SJSA1 (cell line): Measurements from ENCODE around the gene YWHAQ. TPM values are rescaled to one million over a fixed set of nuclear protein-coding genes. Genes with fewer than 3 reads are reported as not detected.
"Not testable (repeated sequence)": the region's sequence is repeated elsewhere in the genome, so short reads cannot be mapped to it uniquely, and the experiment has no call there.

Experiments
- DNase-seq, 2 experiments: peaks; one replicate each; pipeline ENCODE4 v3.0.0-alpha.2; 2015 to 2020; ENCODE audit warnings: low spot score in 2 of 2, low read depth in 1 of 2
- H3K27ac ChIP-seq: fragments of 250-450 bp; sonication (Bioruptor Pico); 2 replicates; pipeline ENCODE4 v1.5.1; 2020; ENCODE audit warnings: mild to moderate bottlenecking, moderate library complexity
- H3K27me3 ChIP-seq: fragments of 250-450 bp; sonication (Bioruptor Pico); replicated peaks from 2 replicates; pipeline ENCODE4 v1.5.1; 2020; ENCODE audit warnings: mild to moderate bottlenecking, moderate library complexity
- H3K36me3 ChIP-seq: fragments of 250-450 bp; sonication (Bioruptor Pico); 2 replicates; pipeline ENCODE4 v1.5.1; 2020; ENCODE audit warnings: mild to moderate bottlenecking
- H3K4me1 ChIP-seq: fragments of 250-450 bp; sonication (Bioruptor Pico); replicated peaks from 2 replicates; pipeline ENCODE4 v1.6.1; 2021; ENCODE audit warnings: mild to moderate bottlenecking
- H3K4me3 ChIP-seq: fragments of 250-450 bp; sonication (Bioruptor Pico); 2 replicates; pipeline ENCODE4 v1.5.1; 2020; ENCODE audit warnings: mild to moderate bottlenecking
- H3K9me3 ChIP-seq: fragments of 250-450 bp; sonication (Bioruptor Pico); replicated peaks from 2 replicates; pipeline ENCODE4 v1.5.1; 2020; ENCODE audit warnings: mild to moderate bottlenecking
- total RNA-seq: library from RNA; depleted of rRNA; stranded (reverse); fragments of >200 nt; shearing (Covaris generic); gene quantifications from 2 replicates; pipeline ENCODE4 v1.2.3, GENCODE V29; 2014

Gene YWHAQ
- total RNA-seq, 1 experiment from 2014 or later = 491 TPM

- peaks cover 3% of the 10 kb centered on the region; the same call in 1 of the 2 replicates for H3K36me3 ChIP-seq
- peak overlapping the region; percentile 42 for H3K27ac ChIP-seq
- H3K9me3 ChIP-seq = no peaks in the 10 kb centered on the region
- peaks cover 33% of the 10 kb centered on the region for H3K4me1 ChIP-seq
- H3K27me3 ChIP-seq = no peaks in the 10 kb centered on the region
- peak in 1 of 2 experiments; percentile 48 for DNase-seq
- peak overlapping the region; percentile 62 for H3K4me3 ChIP-seq
Observed at GRCh38 chr2:9554921-9555296, 75.9 kb downstream of the YWHAQ start.

GRCh38 chr2:9552219-9553178, 78.3 kb downstream of the YWHAQ start:
- DNase-seq = no peak
- H3K36me3 ChIP-seq = peaks cover 3% of the 10 kb centered on the region; the same call in 1 of the 2 replicates
- no peaks in the 10 kb centered on the region for H3K27me3 ChIP-seq
- peaks cover 29% of the 10 kb centered on the region for H3K4me1 ChIP-seq
- peak overlapping the region; percentile 29 for H3K27ac ChIP-seq
- no peak overlapping the region for H3K4me3 ChIP-seq
- no peaks in the 10 kb centered on the region for H3K9me3 ChIP-seq

- H3K27me3 ChIP-seq, DNase-seq, H3K27ac ChIP-seq, H3K4me3 ChIP-seq, H3K9me3 ChIP-seq, H3K36me3 ChIP-seq: not testable (repeated sequence)
- H3K4me1 ChIP-seq = peaks cover 29% of the 10 kb centered on the region
Observed at GRCh38 chr2:9550859-9551391, 79.9 kb downstream of the YWHAQ start.

- Histone ChIP-seq H3K4me3 (no peak overlapping the region), H3K9me3 (no peaks in the 10 kb centered on the region), H3K27ac (no peak overlapping the region), H3K36me3 (no peaks in the 10 kb centered on the region; the same call in 1 of the 2 replicates), H3K27me3 (no peaks in the 10 kb centered on the region), H3K4me1 (peaks cover 27% of the 10 kb centered on the region)
- DNase-seq = no peak
Observed at GRCh38 chr2:9549420-9549819, 81.4 kb downstream of the YWHAQ start.

- Histone ChIP-seq H3K27ac (no peak overlapping the region), H3K4me1 (peaks cover 18% of the 10 kb centered on the region), H3K4me3 (no peak overlapping the region), H3K36me3 (no peaks in the 10 kb centered on the region; the same call in 1 of the 2 replicates), H3K27me3 (no peaks in the 10 kb centered on the region), H3K9me3 (no peaks in the 10 kb centered on the region)
- DNase-seq = no peak
Observed at GRCh38 chr2:9548506-9548905, 82.3 kb downstream of the YWHAQ start.

GRCh38 chr2:9547262-9547991, 83.4 kb downstream of the YWHAQ start:
- Histone ChIP-seq H3K9me3 (no peaks in the 10 kb centered on the region), H3K4me1 (peaks cover 14% of the 10 kb centered on the region), H3K27ac (no peak overlapping the region), H3K36me3 (peaks cover 5% of the 10 kb centered on the region), H3K27me3 (no peaks in the 10 kb centered on the region), H3K4me3 (no peak overlapping the region)
- no peak for DNase-seq

- no peaks in the 10 kb centered on the region for H3K9me3 ChIP-seq
- no peak for DNase-seq
Observed at GRCh38 chr2:9545502-9545901, 85.3 kb downstream of the YWHAQ start.

GRCh38 chr2:9543557-9543956, 87.2 kb downstream of the YWHAQ start:
- Histone ChIP-seq H3K9me3 (0 out of 2 replicates have a peak, but pooled peaks cover 3% of the 10 kb centered on the region), H3K36me3 (peaks cover 14% of the 10 kb centered on the region), H3K27ac (no peak overlapping the region), H3K4me3 (no peak overlapping the region), H3K4me1 (peaks cover 7% of the 10 kb centered on the region; the same call in 1 of the 2 replicates), H3K27me3 (no peaks in the 10 kb centered on the region)
- DNase-seq = no peak

More at GRCh38 chr2:9545502-9545901, 85.3 kb downstream of the YWHAQ start:
- no peak overlapping the region for H3K27ac ChIP-seq
- H3K4me1 ChIP-seq = no peaks in the 10 kb centered on the region
- peaks cover 9% of the 10 kb centered on the region for H3K36me3 ChIP-seq
- no peak overlapping the region for H3K4me3 ChIP-seq
- H3K27me3 ChIP-seq = no peaks in the 10 kb centered on the region

- Histone ChIP-seq H3K36me3 (peaks cover 25% of the 10 kb centered on the region), H3K4me1 (peaks cover 7% of the 10 kb centered on the region; the same call in 1 of the 2 replicates), H3K9me3 (0 out of 2 replicates have a peak, but pooled peaks cover 3% of the 10 kb centered on the region), H3K4me3 (no peak overlapping the region), H3K27me3 (no peaks in the 10 kb centered on the region), H3K27ac (no peak overlapping the region)
- DNase-seq = no peak
Observed at GRCh38 chr2:9539531-9539930, 91.3 kb downstream of the YWHAQ start.

GRCh38 chr2:9538000-9538507, 92.7 kb downstream of the YWHAQ start:
- Histone ChIP-seq H3K36me3 (peaks cover 35% of the 10 kb centered on the region), H3K4me3 (no peak overlapping the region), H3K4me1 (peaks cover 7% of the 10 kb centered on the region; the same call in 1 of the 2 replicates), H3K27me3 (no peaks in the 10 kb centered on the region), H3K27ac (no peak overlapping the region), H3K9me3 (0 out of 2 replicates have a peak, but pooled peaks cover 3% of the 10 kb centered on the region)
- peak in 1 of 2 experiments; percentile 15 for DNase-seq

GRCh38 chr2:9536504-9536903, 94.3 kb downstream of the YWHAQ start:
- H3K4me3 ChIP-seq = no peak overlapping the region
- DNase-seq = no peak
- 0 out of 2 replicates have a peak, but pooled peaks cover 3% of the 10 kb centered on the region for H3K9me3 ChIP-seq
- H3K36me3 ChIP-seq = peaks cover 34% of the 10 kb centered on the region
- peaks cover 7% of the 10 kb centered on the region; the same call in 1 of the 2 replicates for H3K4me1 ChIP-seq
- H3K27me3 ChIP-seq = no peaks in the 10 kb centered on the region
- H3K27ac ChIP-seq = no peak overlapping the region

GRCh38 chr2:9535177-9535576, 95.6 kb downstream of the YWHAQ start:
- DNase-seq = no peak
- Histone ChIP-seq H3K9me3 (0 out of 2 replicates have a peak, but pooled peaks cover 3% of the 10 kb centered on the region), H3K36me3 (peaks cover 36% of the 10 kb centered on the region), H3K27me3 (no peaks in the 10 kb centered on the region), H3K4me1 (peaks cover 7% of the 10 kb centered on the region; the same call in 1 of the 2 replicates), H3K27ac (no peak overlapping the region), H3K4me3 (no peak overlapping the region)
